Vagina (tissue), 2 donors: Measurements from ENCODE around the gene SARS1. TPM values are rescaled to one million over a fixed set of nuclear protein-coding genes. Genes with fewer than 3 reads are reported as not detected.

ENCODE experiments used
- DNase-seq, 2 donors: peaks; one replicate each; pipeline ENCODE4 v3.0.0-alpha.2; 2017; ENCODE audit errors: extremely low spot score in 2 of 2
- H3K27ac ChIP-seq: fragments of 200-600 bp; sonication (generic); one replicate; pipeline ENCODE4 v1.5.1; 2019
- H3K27me3 ChIP-seq: fragments of 200-600 bp; sonication (generic); one replicate; pipeline ENCODE4 v1.5.1; 2019
- H3K36me3 ChIP-seq, 2 donors: fragments of 200-600 bp; sonication (generic); one replicate each; pipeline ENCODE4 v1.5.1; 2017 to 2019
- H3K4me1 ChIP-seq: fragments of 200-600 bp; sonication (generic); one replicate; pipeline ENCODE4 v1.5.1; 2019
- H3K4me3 ChIP-seq, 2 donors: fragments of 200-600 bp; sonication (generic); 1 replicate in 1 of 2; 2 replicates in 1 of 2; pipeline ENCODE4 v1.5.1; 2016 to 2019
- H3K9me3 ChIP-seq: fragments of 200-600 bp; sonication (generic); one replicate; pipeline ENCODE4 v1.5.1; 2019
- CTCF ChIP-seq, 3 experiments: fragments of 450-650 bp in 2 of 3; fragments of 200-600 bp in 1 of 3; sonication (generic) in 1 of 3; IDR thresholded peaks; one replicate each; pipeline ENCODE4 v1.5.1; 2017 to 2019; ENCODE audit warnings: antibody characterized with exemption in 3 of 3, mild to moderate bottlenecking in 2 of 3, moderate library complexity in 2 of 3
- POLR2A ChIP-seq, 2 donors: fragments of 450-650 bp; IDR thresholded peaks; one replicate each; pipeline ENCODE4 v1.6.1; 2017; ENCODE audit warnings: antibody characterized with exemption in 2 of 2, mild to moderate bottlenecking in 2 of 2, moderate library complexity in 2 of 2
- POLR2AphosphoS5 ChIP-seq, 2 donors: sonication (generic); formaldehyde crosslinking; IDR thresholded peaks; one replicate each; pipeline ENCODE4 v1.9.0; 2017; ENCODE audit warnings: antibody characterized with exemption in 2 of 2, mild to moderate bottlenecking in 2 of 2, low read depth in 1 of 2; ENCODE audit not compliant: insufficient read depth in 1 of 2
- intact Hi-C: fragments of 100-400 bp; cut with DNase I; formaldehyde crosslinking; loops from one replicate; pipeline ENCODE4 v1.15.1; 2023
- total RNA-seq: library from RNA; depleted of rRNA; stranded (reverse); fragments of >200 nt; gene quantifications from one replicate; pipeline ENCODE4 v1.2.3, GENCODE V29; 2016

SARS1 gene
- total RNA-seq, 1 donor from 2014 or later: 135 TPM

GRCh38 chr1:109238382-109238781 is 24.7 kb downstream of the SARS1 start:
- H3K27ac ChIP-seq: no peak overlapping the region
- DNase-seq: no peak
- H3K36me3 ChIP-seq: peaks cover 0 to 54% of the 10 kb centered on the region in 2 donors
- no peak overlapping the region for H3K4me3 ChIP-seq
- peaks cover 37% of the 10 kb centered on the region for H3K4me1 ChIP-seq
- intact Hi-C loops: no loop called here
- H3K27me3 ChIP-seq: no peaks in the 10 kb centered on the region
- TF ChIP-seq POLR2A (IDR thresholded peaks at IDR 0.05): no peak
- no peak for TF ChIP-seq POLR2AphosphoS5 (IDR thresholded peaks at IDR 0.05; ENCODE audit: insufficient read depth in 1 of 2, low read depth in 1 of 2)
- no peak for TF ChIP-seq CTCF (IDR thresholded peaks at IDR 0.05)
- no peaks in the 10 kb centered on the region for H3K9me3 ChIP-seq

- no peak overlapping the region for H3K4me3 ChIP-seq
- intact Hi-C loops: no loop called here
- no peak for DNase-seq
- no peaks in the 10 kb centered on the region for H3K9me3 ChIP-seq
- no peaks in the 10 kb centered on the region for H3K27me3 ChIP-seq
- H3K27ac ChIP-seq: peak overlapping the region; percentile 61
- H3K36me3 ChIP-seq: peaks cover 0 to 48% of the 10 kb centered on the region in 2 donors
- no peak for TF ChIP-seq POLR2A (IDR thresholded peaks at IDR 0.05)
- peaks cover 37% of the 10 kb centered on the region for H3K4me1 ChIP-seq
These were observed 25.3 kb downstream of the SARS1 start for GRCh38 chr1:109239047-109239408.

GRCh38 chr1:109239409-109240068 is 25.8 kb downstream of the SARS1 start:
- Histone ChIP-seq H3K27ac (peak overlapping the region; percentile 61), H3K9me3 (no peaks in the 10 kb centered on the region), H3K4me3 (no peak overlapping the region), H3K36me3 (peaks cover 0 to 43% of the 10 kb centered on the region in 2 donors), H3K4me1 (peaks cover 37% of the 10 kb centered on the region), H3K27me3 (no peaks in the 10 kb centered on the region)
- TF ChIP-seq POLR2A (IDR thresholded peaks at IDR 0.05): no peak
- no peak for TF ChIP-seq CTCF (IDR thresholded peaks at IDR 0.05)
- no peak for TF ChIP-seq POLR2AphosphoS5 (IDR thresholded peaks at IDR 0.05; ENCODE audit: insufficient read depth in 1 of 2, low read depth in 1 of 2)
- intact Hi-C loops: no loop called here
- no peak for DNase-seq

DNA sequence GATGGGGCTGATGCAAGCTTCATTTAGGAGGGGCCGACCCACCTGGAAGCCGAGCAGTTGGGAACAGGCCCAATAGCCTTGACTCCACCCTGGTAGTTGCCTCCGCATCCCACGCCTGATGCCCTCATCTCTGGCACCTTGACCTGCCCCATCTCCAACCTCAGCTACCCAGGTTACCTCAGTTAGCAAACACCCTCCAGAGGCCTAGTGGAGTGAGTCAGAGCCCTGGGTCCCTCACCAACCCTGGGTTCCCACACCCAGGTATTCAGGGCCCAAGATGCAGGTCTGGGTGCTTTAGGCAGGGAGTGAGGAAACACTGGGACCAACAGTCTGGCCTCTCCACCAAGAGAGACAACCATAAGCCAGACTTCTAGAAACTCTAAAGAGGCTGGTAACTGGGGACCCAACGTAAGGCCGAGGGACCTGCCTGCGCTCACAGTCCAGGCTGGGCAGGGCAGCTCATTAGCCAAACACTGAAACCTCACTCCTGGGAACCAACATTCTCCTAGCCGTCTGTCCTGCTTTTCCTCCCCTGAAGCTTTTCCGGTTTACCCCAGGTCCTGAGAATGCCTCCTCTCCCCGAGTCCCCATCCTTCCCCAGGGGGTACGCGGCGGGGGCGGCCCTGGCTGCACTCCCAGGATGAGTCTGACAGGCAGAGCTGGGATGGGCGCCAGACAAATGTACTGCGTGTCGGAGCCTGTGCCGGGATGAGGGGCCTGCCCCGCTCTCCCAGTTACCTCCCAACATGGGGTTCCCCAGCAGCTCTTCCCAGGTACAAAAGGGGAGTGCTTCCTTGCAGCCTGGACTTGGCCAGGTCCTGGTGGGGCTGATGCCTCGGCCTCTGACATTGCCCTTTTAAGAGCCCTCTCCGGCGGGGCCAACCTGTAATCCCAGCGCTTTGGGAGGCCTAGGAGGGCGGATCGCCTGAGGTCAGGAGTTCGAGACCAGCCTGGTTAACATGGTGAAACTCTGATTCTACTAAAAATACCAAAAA is 26.7 kb downstream of the SARS1 start:
- peak overlapping the region; percentile 61 for H3K27ac ChIP-seq
- peaks cover 0 to 34% of the 10 kb centered on the region in 2 donors for H3K36me3 ChIP-seq
- intact Hi-C loops: no loop called here
- H3K9me3 ChIP-seq: no peaks in the 10 kb centered on the region
- peak; percentile 88 to 95 for DNase-seq
- H3K27me3 ChIP-seq: no peaks in the 10 kb centered on the region
- no peak overlapping the region for H3K4me3 ChIP-seq
- H3K4me1 ChIP-seq: peaks cover 37% of the 10 kb centered on the region
- peak in 1 of 2 donors; percentile 71 for TF ChIP-seq POLR2AphosphoS5 (IDR thresholded peaks at IDR 0.05; ENCODE audit: insufficient read depth in 1 of 2, low read depth in 1 of 2)
- TF ChIP-seq POLR2A (IDR thresholded peaks at IDR 0.05): no peak

- no peaks in the 10 kb centered on the region for H3K27me3 ChIP-seq
- H3K36me3 ChIP-seq: peaks cover 0 to 25% of the 10 kb centered on the region in 2 donors
- peak overlapping the region; percentile 61 for H3K27ac ChIP-seq
- intact Hi-C loops: no loop called here
- peak in 1 of 2 donors; percentile 84 for DNase-seq
- H3K4me1 ChIP-seq: peaks cover 41% of the 10 kb centered on the region
- H3K4me3 ChIP-seq: no peak overlapping the region
- H3K9me3 ChIP-seq: no peaks in the 10 kb centered on the region
- TF ChIP-seq CTCF (IDR thresholded peaks at IDR 0.05): no peak
- no peak for TF ChIP-seq POLR2AphosphoS5 (IDR thresholded peaks at IDR 0.05; ENCODE audit: insufficient read depth in 1 of 2, low read depth in 1 of 2)
- TF ChIP-seq POLR2A (IDR thresholded peaks at IDR 0.05): no peak
These were observed 27.6 kb downstream of the SARS1 start for GRCh38 chr1:109241344-109241743.
